K562 (cell line): Measurements from ENCODE around the gene SPPL3. TPM values are rescaled to one million over a fixed set of nuclear protein-coding genes. Genes with fewer than 3 reads are reported as not detected.

ENCODE experiments used
- ATAC-seq: fragments of 200-7000 bp; cut with Tn5 transposase; 3 replicates; pipeline ENCODE4 v1.9.1; 2020; ENCODE audit warnings: moderate library complexity
- BruUV-seq: library from RNA; stranded (reverse); fragments of 400-500 nt; replicated peaks from 2 replicates; lab custom pipeline; 2021; lab: Mats Ljungman, UMichigan
- CTCF ChIA-PET: fragments of 300-600 bp; formaldehyde crosslinking; extraction: SDS; loops from one replicate; lab custom pipeline; 2021; ENCODE audit warnings: low intra/inter-chr PET ratio; lab: Yijun Ruan, JAX
- POLR2A ChIA-PET: fragments of 300-600, 350-650 bp; sonication (Branson Sonifier 250); formaldehyde crosslinking; extraction: SDS; loops from one replicate; lab custom pipeline; 2021; ENCODE audit warnings: antibody characterized with exemption, inconsistent platforms; lab: Yijun Ruan, JAX
- DNase-seq, 4 experiments: peaks; one replicate each; pipeline versions ENCODE4 v3.0.0 to v3.0.0-alpha.2; 2011 to 2018; ENCODE audit warnings: low spot score in 3 of 4, mixed read lengths in 3 of 4; ENCODE audit errors: extremely low read depth in 1 of 4
- FAIRE-seq: peaks from 2 replicates; lab custom pipeline; 2011; peaks lifted over from hg19 to GRCh38; lab: Jason Lieb, UNC
- H2AFZ ChIP-seq: 2 replicates; pipeline ENCODE4 v1.6.0; 2011; ENCODE audit warnings: low read depth, low read length, control low read depth, inconsistent platforms
- H3K27ac ChIP-seq: fragments of 200-600 bp; 3 replicates; pipeline ENCODE4 v1.8.0; 2011; ENCODE audit warnings: low read depth, mild to moderate bottlenecking, control low read depth, inconsistent platforms, low read length, moderate library complexity, mixed read lengths; ENCODE audit errors: extremely low read depth
- H3K27me3 ChIP-seq, 2 experiments: fragments of 300-600 bp in 1 of 2; 2 replicates in 1 of 2; 3 replicates in 1 of 2; pipeline versions ENCODE4 v1.6.0 to v1.8.0; 2011; ENCODE audit warnings: inconsistent platforms in 2 of 2, low read length in 2 of 2, mild to moderate bottlenecking in 1 of 2, mixed read lengths in 1 of 2, moderate library complexity in 1 of 2; ENCODE audit not compliant: control insufficient read depth in 2 of 2, insufficient read depth in 2 of 2
- H3K36me3 ChIP-seq: fragments of 300-600 bp; 3 replicates; pipeline ENCODE4 v1.8.0; 2011; ENCODE audit warnings: mild to moderate bottlenecking, low read length, inconsistent platforms; ENCODE audit not compliant: control insufficient read depth, insufficient read depth
- H3K4me1 ChIP-seq, 2 experiments: fragments of 200-600 bp in 1 of 2; replicated peaks in 1 of 2; 2 replicates in 1 of 2; 3 replicates in 1 of 2; pipeline versions ENCODE4 v1.5.1 to v1.8.0; 2011; ENCODE audit warnings: inconsistent platforms in 2 of 2, low read length in 2 of 2, mild to moderate bottlenecking in 1 of 2, mixed read lengths in 1 of 2, moderate library complexity in 1 of 2; ENCODE audit not compliant: control insufficient read depth in 2 of 2, insufficient read depth in 2 of 2
- H3K4me2 ChIP-seq: 2 replicates; pipeline ENCODE4 v1.6.1; 2011; ENCODE audit warnings: low read length, control low read depth, inconsistent platforms, mixed read lengths; ENCODE audit not compliant: insufficient read depth
- H3K4me3 ChIP-seq: fragments of 200-600 bp; sonication (generic), shearing (Covaris generic); 2 replicates; pipeline ENCODE4 v1.5.1; 2016; ENCODE audit warnings: control low read depth, inconsistent platforms
- H3K79me2 ChIP-seq: fragments of 200-600 bp; 3 replicates; pipeline ENCODE4 v1.8.0; 2011; ENCODE audit warnings: low read length, inconsistent platforms; ENCODE audit not compliant: control insufficient read depth, insufficient read depth
- H3K9ac ChIP-seq, 2 experiments: 2 replicates each; pipeline versions ENCODE4 v1.6.0 to v1.6.1; 2011; ENCODE audit warnings: low read depth in 2 of 2, low read length in 2 of 2, control low read depth in 1 of 2, inconsistent platforms in 1 of 2, mild to moderate bottlenecking in 1 of 2, mixed read lengths in 1 of 2; ENCODE audit not compliant: insufficient read depth in 1 of 2
- H3K9me1 ChIP-seq: one replicate; pipeline ENCODE4 v1.6.0; 2011; ENCODE audit warnings: inconsistent platforms, mild to moderate bottlenecking, low read length, moderate library complexity; ENCODE audit not compliant: control insufficient read depth, insufficient read depth
- H3K9me3 ChIP-seq: replicated peaks from 2 replicates; pipeline ENCODE4 v1.5.1; 2011; ENCODE audit warnings: low read depth, low read length, inconsistent platforms; ENCODE audit not compliant: control insufficient read depth, insufficient read depth
- H4K20me1 ChIP-seq: replicated peaks from 2 replicates; pipeline ENCODE4 v1.6.1; 2011; ENCODE audit warnings: low read length, inconsistent platforms, mixed read lengths; ENCODE audit not compliant: control insufficient read depth, insufficient read depth
- HDAC3 ChIP-seq: fragments of 450-650 bp; IDR thresholded peaks from 2 replicates; pipeline ENCODE4 v1.6.1; 2018; ENCODE audit warnings: borderline replicate concordance, mild to moderate bottlenecking, moderate library complexity; ENCODE audit not compliant: partially characterized antibody
- MED1 ChIP-seq: sonication (generic); formaldehyde crosslinking; IDR thresholded peaks from 2 replicates; pipeline ENCODE4 v1.8.1; 2023; ENCODE audit warnings: missing genetic modification reagents, borderline replicate concordance
- REST ChIP-seq, 2 experiments: fragments of 450-650 bp; formaldehyde crosslinking in 1 of 2; IDR thresholded peaks; 2 replicates each; pipeline versions ENCODE4 v1.4.0 to v1.6.1; 2014 to 2020; ENCODE audit warnings: mild to moderate bottlenecking in 2 of 2, borderline replicate concordance in 1 of 2, low read depth in 1 of 2
- TEAD2 ChIP-seq: fragments of 450-650 bp; IDR thresholded peaks from 2 replicates; pipeline ENCODE4 v1.6.1; 2016; ENCODE audit warnings: missing genetic modification characterization, control low read depth, missing compliant biosample characterization
- WGBS: fragments of 100-300 bp; shearing (Covaris generic); methylation state at CpG from one replicate; pipeline ENCODE4 v1.1.6; 2016; ENCODE audit warnings: low coverage, mixed read lengths; ENCODE audit not compliant: insufficient coverage; ENCODE audit errors: missing lambda C conversion rate; 5-methylcytosine and 5-hydroxymethylcytosine counted together
- in situ Hi-C: fragments of 300-500 bp; cut with MboI; formaldehyde crosslinking; loops from 4 replicates; pipeline ENCODE4 v1.15.0; 2018; ENCODE audit warnings: inconsistent platforms, mixed read lengths
- intact Hi-C: fragments of 100-400 bp; cut with micrococcal nuclease; formaldehyde crosslinking; loops from 2 replicates; pipeline ENCODE4 v1.14.2; 2022
- polyA plus RNA-seq, 8 experiments: library from polyadenylated mRNA; depleted of rRNA in 4 of 8; stranded (reverse) in 5 of 8; unstranded in 3 of 8; fragments of >200 nt; fragmentation: Nextera tagmentation in 2 of 8; fragmentation: Illumina TruSeq in 1 of 8; extraction: Ambion mirVana in 2 of 8; extraction: Trizol in 1 of 8; gene quantifications; 2 replicates each; pipeline versions ENCODE4 v1.2.1 to v1.2.3, GENCODE V29; 2011 to 2014; ENCODE audit warnings: inconsistent platforms in 1 of 8, missing spikeins in 1 of 8
- total RNA-seq, 7 experiments: library from RNA; depleted of rRNA in 6 of 7; stranded (reverse); fragments of >200 nt in 6 of 7; fragmentation: Illumina TruSeq in 2 of 7; extraction: Trizol in 2 of 7; gene quantifications; 2 replicates each; pipeline versions ENCODE4 v1.2.1 to v1.2.3, GENCODE V29; 2011 to 2021; ENCODE audit warnings: low replicate concordance in 1 of 7

SPPL3 gene
- total and polyA plus RNA-seq, 9 of the 15 experiments (the other 6 are each of a cell fraction or from before 2014, with no cell fraction given), result 2.9 to 32.1 (median 7.1) TPM

GRCh38 chr12:120722784-120723183 lies 181.4 kb downstream of the SPPL3 start:
- 96% methylated on average over 2 of the region's 2 CpGs for WGBS
- ChIA-PET POLR2A (no interaction called here), CTCF (no interaction called here)
- no peak overlapping the region for H2AFZ ChIP-seq
- H3K4me1 ChIP-seq, result peaks cover 42 to 44% of the 10 kb centered on the region in 2 experiments
- no peak overlapping the region for H3K4me2 ChIP-seq
- no peak overlapping the region for H3K9ac ChIP-seq
- DNase-seq (no peak), ATAC-seq (no peak), FAIRE-seq (no peak)
- H3K36me3 ChIP-seq, result peaks cover 68% of the 10 kb centered on the region
- H3K9me3 ChIP-seq, result no peaks in the 10 kb centered on the region
- H3K27ac ChIP-seq, result no peak overlapping the region
- in situ Hi-C loops (no loop called here), intact Hi-C loops (no loop called here)
- no peaks in the 10 kb centered on the region for H3K9me1 ChIP-seq
- H3K27me3 ChIP-seq, result no peaks in the 10 kb centered on the region
- H3K79me2 ChIP-seq, result peaks cover 14% of the 10 kb centered on the region
- no peak overlapping the region for H3K4me3 ChIP-seq
- BruUV-seq, result no TSS peak
- peaks cover 8% of the 10 kb centered on the region; the same call in 1 of the 2 replicates for H4K20me1 ChIP-seq
- TF ChIP-seq TEAD2 (tag), result no peak
- no peak for TF ChIP-seq HDAC3
- no peak for TF ChIP-seq MED1
- TF ChIP-seq REST (IDR thresholded peaks at IDR 0.05; ENCODE audit: borderline replicate concordance), result no peak
- TF ChIP-seq REST (CRISPR knock-in tag; IDR thresholded peaks at IDR 0.05; ENCODE audit: low read depth), result no peak
